Stimulated activated CD4-positive, alpha-beta T cell treated with anti-CD3 and anti-CD28 coated beads, TNF-alpha, amount 100 ng/mL, for 48 hours (primary cell): Measurements from ENCODE around the gene PHF10.
"Not testable (repeated sequence)": the region's sequence is repeated elsewhere in the genome, so short reads cannot be mapped to it uniquely, and the experiment has no call there.

Experiments used
- DNase-seq, 3 donors: peaks; one replicate each; pipeline ENCODE4 v3.0.0-alpha.2; 2020; ENCODE audit warnings: low read depth in 3 of 3

PHF10 gene

GRCh38 chr6:169723200-169723909 is 945 bp downstream of the PHF10 start:
- DNase-seq = peak; percentile 33 to 56 (median 34)

GRCh38 chr6:169722362-169723199 is 1.7 kb downstream of the PHF10 start:
- DNase-seq = peak; percentile 7 to 27 (median 17)

- DNase-seq = no peak
These were observed 4.0 kb downstream of the PHF10 start for GRCh38 chr6:169720207-169720855.

GRCh38 chr6:169719117-169719516 is 5.2 kb downstream of the PHF10 start:
- no peak for DNase-seq

GRCh38 chr6:169714595-169714994 is 9.7 kb downstream of the PHF10 start:
- no peak for DNase-seq

GRCh38 chr6:169714178-169714577 is 10.1 kb downstream of the PHF10 start:
- DNase-seq = no peak

- no peak for DNase-seq
These were observed 14.3 kb downstream of the PHF10 start for GRCh38 chr6:169710009-169710408.

- no peak for DNase-seq
These were observed 15.0 kb downstream of the PHF10 start for GRCh38 chr6:169709293-169709692.

GRCh38 chr6:169707772-169708171 is 16.5 kb downstream of the PHF10 start:
- no peak for DNase-seq

GRCh38 chr6:169702840-169703246 is 21.5 kb downstream of the PHF10 start:
- no peak for DNase-seq

GRCh38 chr6:169701954-169702839 is 22.1 kb downstream of the PHF10 start, which contains the start of the genes C6orf120 and WDR27:
Gene C6orf120 (plus strand): TSS chr6:169702126. CDS start chr6:169702460, 334 bp downstream.
Gene WDR27 (minus strand): TSS chr6:169702029. CDS start chr6:169689005, 13,024 bp downstream.
- DNase-seq = peak; percentile 95 to 98 (median 96)

GRCh38 chr6:169701311-169701953 is 22.9 kb downstream of the PHF10 start:
- DNase-seq = peak in 1 of 3 donors; percentile 6

- DNase-seq = no peak
These were observed 24.0 kb downstream of the PHF10 start for GRCh38 chr6:169700296-169700695.

- not testable (repeated sequence) for DNase-seq
These were observed 27.2 kb downstream of the PHF10 start for GRCh38 chr6:169697115-169697514.

GRCh38 chr6:169695131-169695530 is 29.2 kb downstream of the PHF10 start:
- DNase-seq = no peak

- no peak for DNase-seq
These were observed 31.8 kb downstream of the PHF10 start for GRCh38 chr6:169692516-169692915.

GRCh38 chr6:169691260-169691659 is 33.0 kb downstream of the PHF10 start:
- no peak for DNase-seq

GRCh38 chr6:169689287-169689686 is 35.0 kb downstream of the PHF10 start:
- DNase-seq = no peak

GRCh38 chr6:169685860-169686259 is 38.4 kb downstream of the PHF10 start:
- no peak for DNase-seq

GRCh38 chr6:169684056-169684455 is 40.2 kb downstream of the PHF10 start:
- no peak for DNase-seq

GRCh38 chr6:169678342-169678741 is 46.0 kb downstream of the PHF10 start:
- DNase-seq = no peak
